ENCODE results near the gene STK33.

The STK33 gene

GRCh38 chr11:8544807-8545206 is 49.2 kb downstream of the STK33 start:
- no peaks in the 10 kb centered on the region for H3K9me3 ChIP-seq (ENCODE audit: control insufficient read depth, insufficient read depth, low read length)

GRCh38 chr11:8543278-8543677 is 50.8 kb downstream of the STK33 start:
- H3K27ac ChIP-seq (ENCODE audit: low read depth, low read length): no peak overlapping the region
- H3K4me3 ChIP-seq (ENCODE audit: low read depth, low read length): no peak overlapping the region
- no peaks in the 10 kb centered on the region for H3K4me1 ChIP-seq (ENCODE audit: control insufficient read depth, insufficient read depth, low read length)
- no peaks in the 10 kb centered on the region for H3K9me3 ChIP-seq (ENCODE audit: control insufficient read depth, insufficient read depth, low read length)
- H3K27me3 ChIP-seq (ENCODE audit: control insufficient read depth, insufficient read depth, low read length): no peaks in the 10 kb centered on the region
- H3K9ac ChIP-seq (ENCODE audit: low read depth, low read length): no peak overlapping the region
- no peaks in the 10 kb centered on the region for H3K36me3 ChIP-seq (ENCODE audit: control insufficient read depth, insufficient read depth, low read length)

More at GRCh38 chr11:8544807-8545206, 49.2 kb downstream of the STK33 start:
- Histone ChIP-seq H3K4me1 (ENCODE audit: control insufficient read depth, insufficient read depth, low read length) (no peaks in the 10 kb centered on the region), H3K9ac (ENCODE audit: low read depth, low read length) (no peak overlapping the region), H3K27ac (ENCODE audit: low read depth, low read length) (no peak overlapping the region), H3K36me3 (ENCODE audit: control insufficient read depth, insufficient read depth, low read length) (no peaks in the 10 kb centered on the region), H3K27me3 (ENCODE audit: control insufficient read depth, insufficient read depth, low read length) (no peaks in the 10 kb centered on the region), H3K4me3 (ENCODE audit: low read depth, low read length) (no peak overlapping the region)

GRCh38 chr11:8541448-8541847 is 52.6 kb downstream of the STK33 start:
- no peaks in the 10 kb centered on the region for H3K9me3 ChIP-seq (ENCODE audit: control insufficient read depth, insufficient read depth, low read length)
- no peak overlapping the region for H3K9ac ChIP-seq (ENCODE audit: low read depth, low read length)
- H3K36me3 ChIP-seq (ENCODE audit: control insufficient read depth, insufficient read depth, low read length): no peaks in the 10 kb centered on the region
- no peaks in the 10 kb centered on the region for H3K4me1 ChIP-seq (ENCODE audit: control insufficient read depth, insufficient read depth, low read length)
- no peak overlapping the region for H3K4me3 ChIP-seq (ENCODE audit: low read depth, low read length)
- H3K27ac ChIP-seq (ENCODE audit: low read depth, low read length): no peak overlapping the region
- H3K27me3 ChIP-seq (ENCODE audit: control insufficient read depth, insufficient read depth, low read length): no peaks in the 10 kb centered on the region

- no peak overlapping the region for H3K9ac ChIP-seq (ENCODE audit: low read depth, low read length)
These were observed 60.7 kb downstream of the STK33 start for GRCh38 chr11:8533332-8533731.

GRCh38 chr11:8532475-8532874 is 61.6 kb downstream of the STK33 start:
- Histone ChIP-seq H3K9me3 (ENCODE audit: control insufficient read depth, insufficient read depth, low read length) (no peaks in the 10 kb centered on the region), H3K9ac (ENCODE audit: low read depth, low read length) (no peak overlapping the region), H3K4me3 (ENCODE audit: low read depth, low read length) (no peak overlapping the region), H3K36me3 (ENCODE audit: control insufficient read depth, insufficient read depth, low read length) (no peaks in the 10 kb centered on the region), H3K27ac (ENCODE audit: low read depth, low read length) (no peak overlapping the region), H3K27me3 (ENCODE audit: control insufficient read depth, insufficient read depth, low read length) (no peaks in the 10 kb centered on the region), H3K4me1 (ENCODE audit: control insufficient read depth, insufficient read depth, low read length) (peaks cover 11% of the 10 kb centered on the region)

More at GRCh38 chr11:8533332-8533731, 60.7 kb downstream of the STK33 start:
- H3K27me3 ChIP-seq (ENCODE audit: control insufficient read depth, insufficient read depth, low read length): no peaks in the 10 kb centered on the region
- no peak overlapping the region for H3K4me3 ChIP-seq (ENCODE audit: low read depth, low read length)
- no peaks in the 10 kb centered on the region for H3K36me3 ChIP-seq (ENCODE audit: control insufficient read depth, insufficient read depth, low read length)
- no peaks in the 10 kb centered on the region for H3K9me3 ChIP-seq (ENCODE audit: control insufficient read depth, insufficient read depth, low read length)
- no peak overlapping the region for H3K27ac ChIP-seq (ENCODE audit: low read depth, low read length)
- H3K4me1 ChIP-seq (ENCODE audit: control insufficient read depth, insufficient read depth, low read length): peaks cover 5% of the 10 kb centered on the region

GRCh38 chr11:8531982-8532381 is 62.0 kb downstream of the STK33 start:
- no peaks in the 10 kb centered on the region for H3K36me3 ChIP-seq (ENCODE audit: control insufficient read depth, insufficient read depth, low read length)
- H3K27ac ChIP-seq (ENCODE audit: low read depth, low read length): no peak overlapping the region
- peaks cover 11% of the 10 kb centered on the region for H3K4me1 ChIP-seq (ENCODE audit: control insufficient read depth, insufficient read depth, low read length)
- H3K9ac ChIP-seq (ENCODE audit: low read depth, low read length): no peak overlapping the region
- no peak overlapping the region for H3K4me3 ChIP-seq (ENCODE audit: low read depth, low read length)
- H3K27me3 ChIP-seq (ENCODE audit: control insufficient read depth, insufficient read depth, low read length): no peaks in the 10 kb centered on the region
- no peaks in the 10 kb centered on the region for H3K9me3 ChIP-seq (ENCODE audit: control insufficient read depth, insufficient read depth, low read length)

- H3K27ac ChIP-seq (ENCODE audit: low read depth, low read length): no peak overlapping the region
- H3K4me3 ChIP-seq (ENCODE audit: low read depth, low read length): no peak overlapping the region
- H3K4me1 ChIP-seq (ENCODE audit: control insufficient read depth, insufficient read depth, low read length): peaks cover 11% of the 10 kb centered on the region
- H3K27me3 ChIP-seq (ENCODE audit: control insufficient read depth, insufficient read depth, low read length): no peaks in the 10 kb centered on the region
- H3K9ac ChIP-seq (ENCODE audit: low read depth, low read length): no peak overlapping the region
- H3K36me3 ChIP-seq (ENCODE audit: control insufficient read depth, insufficient read depth, low read length): no peaks in the 10 kb centered on the region
- no peaks in the 10 kb centered on the region for H3K9me3 ChIP-seq (ENCODE audit: control insufficient read depth, insufficient read depth, low read length)
These were observed 62.7 kb downstream of the STK33 start for GRCh38 chr11:8531312-8531711.

- H3K27me3 ChIP-seq (ENCODE audit: control insufficient read depth, insufficient read depth, low read length): no peaks in the 10 kb centered on the region
- H3K27ac ChIP-seq (ENCODE audit: low read depth, low read length): peak overlapping the region; percentile 21
- H3K9ac ChIP-seq (ENCODE audit: low read depth, low read length): no peak overlapping the region
- peaks cover 11% of the 10 kb centered on the region for H3K4me1 ChIP-seq (ENCODE audit: control insufficient read depth, insufficient read depth, low read length)
- no peaks in the 10 kb centered on the region for H3K36me3 ChIP-seq (ENCODE audit: control insufficient read depth, insufficient read depth, low read length)
- H3K9me3 ChIP-seq (ENCODE audit: control insufficient read depth, insufficient read depth, low read length): no peaks in the 10 kb centered on the region
- no peak overlapping the region for H3K4me3 ChIP-seq (ENCODE audit: low read depth, low read length)
These were observed 66.1 kb downstream of the STK33 start for GRCh38 chr11:8527939-8528338.

GRCh38 chr11:8523396-8523795 is 70.6 kb downstream of the STK33 start:
- no peak overlapping the region for H3K9ac ChIP-seq (ENCODE audit: low read depth, low read length)
- no peaks in the 10 kb centered on the region for H3K27me3 ChIP-seq (ENCODE audit: control insufficient read depth, insufficient read depth, low read length)
- H3K9me3 ChIP-seq (ENCODE audit: control insufficient read depth, insufficient read depth, low read length): no peaks in the 10 kb centered on the region; the same call in 1 of the 2 replicates

GRCh38 chr11:8512547-8512946 is 81.5 kb downstream of the STK33 start:
- no peak overlapping the region for H3K27ac ChIP-seq (ENCODE audit: low read depth, low read length)
- no peaks in the 10 kb centered on the region for H3K36me3 ChIP-seq (ENCODE audit: control insufficient read depth, insufficient read depth, low read length)
- peaks cover 18% of the 10 kb centered on the region for H3K9me3 ChIP-seq (ENCODE audit: control insufficient read depth, insufficient read depth, low read length)
- H3K4me1 ChIP-seq (ENCODE audit: control insufficient read depth, insufficient read depth, low read length): no peaks in the 10 kb centered on the region
- H3K4me3 ChIP-seq (ENCODE audit: low read depth, low read length): no peak overlapping the region
- no peaks in the 10 kb centered on the region for H3K27me3 ChIP-seq (ENCODE audit: control insufficient read depth, insufficient read depth, low read length)
- no peak overlapping the region for H3K9ac ChIP-seq (ENCODE audit: low read depth, low read length)

More at GRCh38 chr11:8523396-8523795, 70.6 kb downstream of the STK33 start:
- H3K4me3 ChIP-seq (ENCODE audit: low read depth, low read length): no peak overlapping the region
- H3K27ac ChIP-seq (ENCODE audit: low read depth, low read length): no peak overlapping the region
- H3K36me3 ChIP-seq (ENCODE audit: control insufficient read depth, insufficient read depth, low read length): no peaks in the 10 kb centered on the region
- H3K4me1 ChIP-seq (ENCODE audit: control insufficient read depth, insufficient read depth, low read length): peaks cover 8% of the 10 kb centered on the region

- H3K4me1 ChIP-seq (ENCODE audit: control insufficient read depth, insufficient read depth, low read length): no peaks in the 10 kb centered on the region
- H3K27ac ChIP-seq (ENCODE audit: low read depth, low read length): no peak overlapping the region
- H3K9ac ChIP-seq (ENCODE audit: low read depth, low read length): no peak overlapping the region
- H3K9me3 ChIP-seq (ENCODE audit: control insufficient read depth, insufficient read depth, low read length): no peaks in the 10 kb centered on the region
- no peaks in the 10 kb centered on the region for H3K36me3 ChIP-seq (ENCODE audit: control insufficient read depth, insufficient read depth, low read length)
- no peak overlapping the region for H3K4me3 ChIP-seq (ENCODE audit: low read depth, low read length)
- no peaks in the 10 kb centered on the region for H3K27me3 ChIP-seq (ENCODE audit: control insufficient read depth, insufficient read depth, low read length)
These were observed 90.1 kb downstream of the STK33 start for GRCh38 chr11:8503910-8504364.

- no peak overlapping the region for H3K9ac ChIP-seq (ENCODE audit: low read depth, low read length)
- no peaks in the 10 kb centered on the region for H3K27me3 ChIP-seq (ENCODE audit: control insufficient read depth, insufficient read depth, low read length)
- no peaks in the 10 kb centered on the region for H3K4me1 ChIP-seq (ENCODE audit: control insufficient read depth, insufficient read depth, low read length)
- no peak overlapping the region for H3K4me3 ChIP-seq (ENCODE audit: low read depth, low read length)
- H3K27ac ChIP-seq (ENCODE audit: low read depth, low read length): no peak overlapping the region
- peaks cover 3% of the 10 kb centered on the region; the same call in 1 of the 2 replicates for H3K9me3 ChIP-seq (ENCODE audit: control insufficient read depth, insufficient read depth, low read length)
- no peaks in the 10 kb centered on the region for H3K36me3 ChIP-seq (ENCODE audit: control insufficient read depth, insufficient read depth, low read length)
These were observed 92.2 kb downstream of the STK33 start for GRCh38 chr11:8501836-8502235.

Data from HUES48 (cell line).